Activated CD4-positive, alpha-beta T cell treated with anti-CD3 and anti-CD28 coated beads, Interleukin-2, amount 10 ng/mL, durations not matched to agents 7 days and 5 days (primary cell): Measurements from ENCODE around the gene FAM219A. TPM values are rescaled to one million over a fixed set of nuclear protein-coding genes. Genes with fewer than 3 reads are reported as not detected.
A peak's percentile ranks its signal among the peaks of the same experiment; 100 is the strongest.

Experiments
- CTCF ChIA-PET: fragments of 350-600 bp; sonication (Branson Sonifier 250); formaldehyde crosslinking; loops from one replicate; lab custom pipeline; 2021; ENCODE audit warnings: antibody characterized with exemption; lab: Charles Lee
- POLR2A ChIA-PET: fragments of 350-600 bp; sonication (Branson Sonifier 250); formaldehyde crosslinking; loops from one replicate; lab custom pipeline; 2021; ENCODE audit warnings: antibody characterized with exemption; lab: Charles Lee
- DNase-seq: peaks from one replicate; pipeline ENCODE4 v3.0.0-alpha.2; 2020
- H3K27ac Mint-ChIP-seq: one replicate; pipeline ENCODE4 v1.8.0; 2021; ENCODE audit warnings: mild to moderate bottlenecking, moderate library complexity, mixed read lengths
- H3K27me3 Mint-ChIP-seq: one replicate; pipeline ENCODE4 v1.8.0; 2021; ENCODE audit warnings: mixed read lengths
- H3K36me3 Mint-ChIP-seq: one replicate; pipeline ENCODE4 v1.8.0; 2021; ENCODE audit warnings: low read depth, mixed read lengths
- H3K4me1 Mint-ChIP-seq: one replicate; pipeline ENCODE4 v1.8.0; 2021; ENCODE audit warnings: mixed read lengths
- H3K4me3 Mint-ChIP-seq: one replicate; pipeline ENCODE4 v1.8.0; 2021; ENCODE audit warnings: mild to moderate bottlenecking, moderate library complexity, mixed read lengths
- H3K9me3 Mint-ChIP-seq: one replicate; pipeline ENCODE4 v1.8.0; 2021; ENCODE audit warnings: mixed read lengths
- total RNA-seq, 2 experiments: library from RNA; stranded (reverse); gene quantifications; one replicate each; pipeline ENCODE4 v1.2.3, GENCODE V29; 2021

FAM219A gene
- total RNA-seq, 2 experiments from 2014 or later, result 11.6 to 12.7 TPM

DNA sequence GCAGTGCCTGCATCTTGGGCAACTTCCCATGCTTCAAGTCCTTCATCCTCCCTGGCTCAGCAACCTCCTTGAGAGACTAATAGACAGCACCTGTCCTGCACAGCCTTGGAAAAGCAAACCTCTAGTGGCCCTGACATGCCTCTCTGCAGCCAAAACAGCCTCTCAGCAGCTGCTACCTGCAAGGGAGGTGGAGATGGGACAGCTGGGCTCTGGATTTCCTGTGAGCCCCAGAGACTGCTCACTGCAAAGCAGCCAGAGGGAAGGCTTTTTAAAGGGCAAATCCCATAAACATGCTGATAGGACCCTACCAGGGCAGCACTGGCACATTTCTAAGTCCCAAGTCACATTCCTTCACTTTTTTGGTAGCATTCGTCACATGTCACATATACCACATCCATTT, 50.2 kb downstream of the FAM219A start:
- H3K27me3 Mint-ChIP-seq, result no peaks in the 10 kb centered on the region
- H3K9me3 Mint-ChIP-seq, result no peaks in the 10 kb centered on the region
- CTCF ChIA-PET, result no interaction called here
- no peak overlapping the region for H3K4me3 Mint-ChIP-seq
- H3K27ac Mint-ChIP-seq, result no peak overlapping the region
- no peaks in the 10 kb centered on the region for H3K36me3 Mint-ChIP-seq
- POLR2A ChIA-PET, result no interaction called here
- no peaks in the 10 kb centered on the region for H3K4me1 Mint-ChIP-seq
- DNase-seq, result no peak

DNA sequence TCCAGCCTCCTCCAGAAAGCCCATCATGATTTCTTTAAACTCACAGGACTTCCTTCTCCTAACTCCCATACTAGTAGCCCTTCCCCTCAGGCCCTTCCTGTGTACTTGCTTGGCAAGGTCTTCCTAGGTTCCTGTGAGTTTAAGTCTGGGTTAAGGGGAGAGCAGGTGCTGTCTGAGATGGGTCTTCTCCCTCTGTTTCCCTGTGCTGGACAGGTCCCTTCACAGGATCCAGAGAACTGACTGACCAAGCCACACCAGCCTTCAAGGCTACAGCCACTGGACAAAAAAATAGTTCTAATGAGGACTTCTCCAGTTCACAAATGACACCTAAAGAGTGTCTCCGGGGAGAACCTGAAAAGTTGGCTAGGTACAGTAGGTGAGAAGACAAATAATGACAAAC, 52.2 kb downstream of the FAM219A start:
- H3K27me3 Mint-ChIP-seq, result no peaks in the 10 kb centered on the region
- ChIA-PET POLR2A (no interaction called here), CTCF (no interaction called here)
- DNase-seq, result no peak
- no peak overlapping the region for H3K27ac Mint-ChIP-seq
- H3K36me3 Mint-ChIP-seq, result no peaks in the 10 kb centered on the region
- no peak overlapping the region for H3K4me3 Mint-ChIP-seq
- H3K9me3 Mint-ChIP-seq, result no peaks in the 10 kb centered on the region
- H3K4me1 Mint-ChIP-seq, result no peaks in the 10 kb centered on the region

DNA sequence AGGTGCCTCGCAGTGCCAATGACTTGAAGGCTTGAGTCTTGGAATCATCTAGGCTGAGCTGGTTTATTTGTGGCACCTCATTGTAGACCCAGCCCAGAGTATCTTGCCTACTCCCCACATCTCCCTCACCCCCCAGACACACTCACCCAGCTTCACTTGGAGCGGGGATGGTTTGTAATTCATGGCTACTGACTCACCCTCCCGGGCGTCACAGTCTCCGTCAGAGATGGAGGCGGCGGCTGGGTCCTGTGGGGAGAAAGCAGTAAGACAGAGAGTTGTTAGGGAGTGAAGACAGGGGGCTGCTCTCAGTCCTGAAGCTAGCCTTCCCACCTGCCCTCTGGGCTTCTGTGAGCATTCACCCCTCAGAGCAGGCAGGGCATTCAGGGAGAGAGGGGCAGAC, 52.7 kb downstream of the FAM219A start:
- no peaks in the 10 kb centered on the region for H3K27me3 Mint-ChIP-seq
- H3K9me3 Mint-ChIP-seq, result no peaks in the 10 kb centered on the region
- no peaks in the 10 kb centered on the region for H3K36me3 Mint-ChIP-seq
- POLR2A ChIA-PET, result no interaction called here
- CTCF ChIA-PET, result no interaction called here
- no peak for DNase-seq
- no peaks in the 10 kb centered on the region for H3K4me1 Mint-ChIP-seq
- H3K27ac Mint-ChIP-seq, result no peak overlapping the region
- no peak overlapping the region for H3K4me3 Mint-ChIP-seq

DNA sequence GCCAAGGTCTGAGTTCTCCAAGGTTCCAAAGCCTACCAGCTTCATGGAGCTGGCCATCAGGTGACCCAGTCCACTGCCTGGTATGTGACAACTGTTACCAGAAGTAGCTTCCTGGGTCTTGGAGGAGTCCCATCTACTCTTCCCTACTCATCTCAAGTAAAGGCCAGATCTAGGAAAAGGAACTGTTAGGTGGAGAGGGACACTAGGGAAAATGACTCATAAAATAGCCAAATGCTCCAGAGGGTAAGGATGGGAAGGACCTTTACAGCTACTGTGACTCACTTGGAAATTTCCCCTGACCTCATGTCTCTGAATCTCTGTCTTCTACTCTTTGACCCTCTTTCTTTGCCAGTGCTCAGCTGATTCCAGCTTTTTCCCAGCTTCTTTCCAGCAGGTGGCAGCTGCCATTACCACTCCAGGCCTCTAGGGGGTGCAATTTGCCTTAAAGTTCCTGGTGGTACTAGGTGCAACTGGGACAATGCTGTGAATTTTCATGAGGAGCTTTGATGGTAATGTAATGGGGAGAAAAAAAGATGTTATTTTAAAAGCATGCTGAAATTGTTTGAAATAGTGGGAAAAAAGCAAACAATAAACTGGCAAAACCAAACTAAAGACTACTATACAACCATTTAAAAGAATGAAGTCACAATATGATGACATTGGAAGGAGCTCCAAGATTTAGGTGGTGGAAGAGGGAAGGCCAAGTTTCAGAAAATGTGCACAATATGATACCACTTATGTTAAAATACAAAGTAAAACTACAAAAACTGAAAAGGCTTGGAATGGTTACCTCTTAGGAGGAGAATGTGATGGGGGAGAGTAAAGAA, 54.6 kb downstream of the FAM219A start:
- H3K4me1 Mint-ChIP-seq, result no peaks in the 10 kb centered on the region
- DNase-seq, result peak; percentile 63
- H3K4me3 Mint-ChIP-seq, result no peak overlapping the region
- ChIA-PET CTCF (interaction anchor here (0.6 to 2.0 kb wide), 22 partner anchors 10 to 254 kb away, joined by 3 to 9 read pairs (median 3); no protein-coding TSS in a partner anchor), POLR2A (interaction anchor here (0.6 kb wide), 1 partner anchor 68 kb away, joined by 3 read pairs; no protein-coding TSS in a partner anchor)
- no peak overlapping the region for H3K27ac Mint-ChIP-seq
- H3K9me3 Mint-ChIP-seq, result no peaks in the 10 kb centered on the region
- H3K27me3 Mint-ChIP-seq, result no peaks in the 10 kb centered on the region
- H3K36me3 Mint-ChIP-seq, result no peaks in the 10 kb centered on the region

DNA sequence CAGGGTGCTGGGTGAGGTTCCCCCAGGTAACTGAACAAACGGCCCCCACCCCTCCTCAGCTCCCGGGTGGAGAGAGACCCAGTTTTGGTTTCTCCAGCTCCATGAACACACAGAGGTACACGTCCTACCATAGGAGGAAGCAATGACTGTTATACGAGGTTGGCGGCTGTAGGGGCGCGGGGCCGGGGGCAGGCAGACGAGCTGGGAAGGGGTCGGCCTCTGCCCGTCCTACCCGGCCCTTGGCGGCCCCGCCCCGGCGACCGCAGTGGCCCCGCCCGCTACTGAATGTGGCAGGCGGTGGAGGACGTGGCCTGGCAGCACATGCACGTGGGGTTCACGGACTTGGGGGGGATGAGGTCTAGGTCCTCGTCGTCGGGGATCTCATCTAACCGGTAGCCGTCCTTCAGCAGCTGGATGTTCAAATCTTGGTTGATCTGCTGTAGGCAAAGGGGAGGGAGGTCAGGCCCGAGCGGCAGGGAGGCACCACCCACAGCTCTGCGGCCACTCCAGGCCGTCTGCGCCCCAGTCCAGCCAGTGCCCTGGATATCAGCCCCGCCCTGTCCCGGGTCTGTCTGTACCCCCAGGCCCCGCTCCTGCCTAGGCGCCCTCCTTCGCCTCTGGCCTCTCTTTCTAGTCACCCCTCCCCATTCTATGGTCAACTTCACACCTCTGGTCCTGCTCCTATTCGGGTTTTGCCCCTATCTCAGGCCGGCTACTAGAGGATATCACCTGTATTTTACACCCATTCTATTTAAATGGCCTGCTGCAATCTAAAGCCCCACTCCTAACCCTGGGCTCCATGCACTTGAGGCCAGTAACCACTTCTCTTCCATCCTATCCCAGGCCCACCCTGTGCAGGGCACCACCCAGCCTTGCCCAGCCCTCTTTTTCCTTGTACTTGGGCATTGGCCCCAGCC, 57.4 kb downstream of the FAM219A start:
- Mint-ChIP-seq H3K4me1 (no peaks in the 10 kb centered on the region), H3K27ac (no peak overlapping the region), H3K36me3 (no peaks in the 10 kb centered on the region), H3K27me3 (no peaks in the 10 kb centered on the region), H3K9me3 (no peaks in the 10 kb centered on the region), H3K4me3 (no peak overlapping the region)
- ChIA-PET POLR2A (no interaction called here), CTCF (interaction anchor here (1.0 to 1.3 kb wide), 2 partner anchors 22 to 24 kb away, joined by 3 read pairs; partner anchors contain the start of gene MYORG)
- no peak for DNase-seq

DNA sequence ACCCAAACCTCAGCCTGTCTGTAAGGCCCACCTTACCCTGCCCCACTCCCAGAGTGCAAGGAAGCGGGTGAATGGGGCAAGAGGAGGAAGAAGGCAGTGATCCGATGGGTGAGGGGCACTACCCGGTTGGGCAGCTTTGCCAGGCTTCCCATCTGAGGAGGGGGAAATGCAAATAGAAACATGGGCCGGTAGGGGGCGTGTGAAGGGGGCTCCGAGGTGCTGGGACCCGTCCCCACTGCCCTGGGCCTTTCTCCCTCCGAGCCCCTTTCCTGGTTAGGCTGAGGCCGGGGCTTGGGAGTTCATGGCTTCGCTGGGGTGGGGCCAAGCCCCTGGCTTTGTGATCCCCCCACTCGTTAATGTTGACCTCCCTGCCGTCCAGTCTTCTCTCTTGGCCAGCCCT, 58.1 kb downstream of the FAM219A start:
- POLR2A ChIA-PET, result no interaction called here

DNA sequence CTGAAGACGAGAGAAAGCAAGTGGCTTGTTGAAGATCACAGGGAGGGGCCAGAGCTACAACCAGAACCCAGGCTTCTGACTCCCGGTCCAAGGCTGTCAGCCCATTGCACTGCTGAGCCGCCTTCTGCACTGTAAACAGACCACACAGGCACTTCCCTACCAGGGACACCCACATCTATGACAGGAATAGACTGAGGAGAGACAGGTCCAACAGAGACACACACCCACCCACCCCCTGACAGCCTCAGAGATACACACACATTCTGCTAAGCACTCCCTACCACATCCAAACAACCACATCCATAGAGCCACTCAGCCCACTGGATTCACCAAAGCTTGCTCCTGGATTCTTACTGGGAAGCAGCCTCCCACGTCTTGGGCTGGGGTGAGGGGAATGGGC, 58.6 kb downstream of the FAM219A start:
- Mint-ChIP-seq H3K4me3 (no peak overlapping the region), H3K27ac (no peak overlapping the region), H3K4me1 (no peaks in the 10 kb centered on the region), H3K27me3 (no peaks in the 10 kb centered on the region), H3K36me3 (no peaks in the 10 kb centered on the region), H3K9me3 (no peaks in the 10 kb centered on the region)
- DNase-seq, result no peak
- POLR2A ChIA-PET, result no interaction called here
- CTCF ChIA-PET, result interaction anchor here (1.0 kb wide), 2 partner anchors 21 to 23 kb away, joined by 3 read pairs; partner anchors contain the start of gene MYORG

More for the DNA sequence above, 58.1 kb downstream of the FAM219A start:
- no peak overlapping the region for H3K4me3 Mint-ChIP-seq
- CTCF ChIA-PET, result interaction anchor here (1.0 to 1.3 kb wide), 2 partner anchors 21 to 23 kb away, joined by 3 read pairs; partner anchors contain the start of gene MYORG
- H3K27ac Mint-ChIP-seq, result no peak overlapping the region
- no peaks in the 10 kb centered on the region for H3K9me3 Mint-ChIP-seq
- H3K27me3 Mint-ChIP-seq, result no peaks in the 10 kb centered on the region
- no peak for DNase-seq
- H3K4me1 Mint-ChIP-seq, result no peaks in the 10 kb centered on the region
- no peaks in the 10 kb centered on the region for H3K36me3 Mint-ChIP-seq

DNA sequence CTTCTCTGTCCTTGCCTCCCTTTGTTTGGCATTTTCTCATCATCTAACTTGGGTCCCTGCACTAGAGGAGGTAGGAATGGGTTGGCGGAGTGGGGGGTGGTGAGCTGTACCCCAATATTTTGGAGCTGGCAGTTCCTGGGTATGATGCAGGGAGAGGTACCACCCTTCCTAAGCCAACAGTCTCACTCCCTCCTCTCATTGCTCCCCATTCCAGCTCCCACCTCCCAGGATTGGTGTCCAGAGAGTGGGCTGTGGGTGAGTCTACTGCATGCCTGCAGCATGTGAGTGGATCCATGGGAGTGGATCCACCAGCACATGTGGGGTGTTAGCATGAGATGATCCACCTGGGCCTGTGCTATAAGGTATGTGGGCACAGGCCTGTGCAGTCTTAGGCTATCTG, 59.5 kb downstream of the FAM219A start:
- Mint-ChIP-seq H3K36me3 (no peaks in the 10 kb centered on the region), H3K27ac (no peak overlapping the region), H3K27me3 (peaks cover 1% of the 10 kb centered on the region), H3K9me3 (no peaks in the 10 kb centered on the region), H3K4me3 (no peak overlapping the region), H3K4me1 (no peaks in the 10 kb centered on the region)
- no peak for DNase-seq
- ChIA-PET CTCF (interaction anchor here (1.0 kb wide), 1 partner anchor 20 kb away, joined by 3 read pairs; no protein-coding TSS in a partner anchor), POLR2A (no interaction called here)

DNA sequence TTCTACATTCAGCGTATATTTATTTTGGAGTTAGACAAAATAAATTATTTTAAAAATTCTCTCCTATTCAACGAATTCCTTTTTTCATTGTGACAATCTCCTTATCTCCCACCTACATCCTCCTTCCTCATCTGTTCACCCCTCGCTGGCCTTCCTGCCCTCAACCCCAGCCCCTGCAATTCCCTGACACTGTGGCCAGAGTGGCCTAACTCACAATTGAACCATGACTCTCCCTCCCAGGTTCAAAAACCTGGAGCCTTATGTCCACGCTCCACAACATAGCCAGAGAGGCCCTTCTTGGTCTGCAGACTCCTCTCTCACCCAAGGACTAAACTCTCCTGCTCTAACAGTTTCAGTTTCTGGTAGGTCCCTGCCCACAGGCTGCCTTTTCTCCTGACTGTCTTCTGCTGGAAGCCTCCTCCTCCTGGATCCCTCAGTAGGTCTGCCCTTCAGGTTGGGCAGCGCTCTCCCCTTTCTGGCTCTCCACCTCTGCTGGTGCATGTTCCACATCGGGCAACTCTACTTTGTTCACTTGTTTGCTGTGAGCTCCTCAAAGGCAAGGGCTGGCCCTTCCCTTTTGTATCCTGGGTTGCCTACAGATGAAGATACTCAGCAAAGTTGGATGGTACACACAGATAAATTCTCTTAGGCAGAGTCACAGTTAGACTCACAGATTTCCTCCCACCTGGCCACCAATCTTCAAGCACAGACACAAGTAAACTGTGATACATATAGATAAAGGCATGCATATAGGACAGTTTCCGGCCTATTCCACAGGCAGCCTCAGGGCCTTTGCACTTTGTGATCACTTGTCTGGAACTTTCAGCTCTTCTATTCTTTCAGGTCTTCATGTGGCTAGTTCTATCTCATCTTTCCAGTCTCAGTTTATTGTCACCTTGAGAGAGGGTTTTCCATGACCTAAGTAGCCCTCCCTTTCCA, 61.8 kb downstream of the FAM219A start:
- Mint-ChIP-seq H3K9me3 (no peaks in the 10 kb centered on the region), H3K36me3 (no peaks in the 10 kb centered on the region), H3K27me3 (peaks cover 15% of the 10 kb centered on the region), H3K4me3 (no peak overlapping the region), H3K4me1 (no peaks in the 10 kb centered on the region), H3K27ac (no peak overlapping the region)
- ChIA-PET CTCF (no interaction called here), POLR2A (no interaction called here)
- DNase-seq, result peak; percentile 6

DNA sequence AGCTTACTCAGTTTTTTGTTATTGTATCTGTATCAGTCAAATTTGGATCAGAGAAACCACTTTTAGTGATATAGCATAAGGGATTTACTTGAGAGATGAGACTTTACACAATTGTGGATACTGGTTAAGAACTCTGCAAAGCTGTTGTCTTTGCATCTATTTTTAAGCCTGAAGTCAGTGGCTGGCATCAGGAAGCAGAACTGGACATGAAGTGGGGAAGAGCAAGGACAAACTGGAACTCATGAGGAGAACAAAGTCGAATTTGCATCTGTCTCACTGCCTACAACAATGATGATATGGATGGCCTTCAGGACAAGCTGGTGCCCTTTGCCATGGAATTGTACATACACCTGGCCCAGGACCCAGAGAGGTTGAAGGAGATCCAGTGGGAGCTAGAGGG, 65.9 kb downstream of the FAM219A start:
- CTCF ChIA-PET, result interaction anchor here (1.5 kb wide), 1 partner anchor 12 kb away, joined by 9 read pairs; no protein-coding TSS in a partner anchor
- Mint-ChIP-seq H3K27me3 (peaks cover 21% of the 10 kb centered on the region), H3K36me3 (no peaks in the 10 kb centered on the region), H3K4me1 (no peaks in the 10 kb centered on the region), H3K9me3 (no peaks in the 10 kb centered on the region), H3K4me3 (no peak overlapping the region), H3K27ac (no peak overlapping the region)
- POLR2A ChIA-PET, result no interaction called here
- no peak for DNase-seq

DNA sequence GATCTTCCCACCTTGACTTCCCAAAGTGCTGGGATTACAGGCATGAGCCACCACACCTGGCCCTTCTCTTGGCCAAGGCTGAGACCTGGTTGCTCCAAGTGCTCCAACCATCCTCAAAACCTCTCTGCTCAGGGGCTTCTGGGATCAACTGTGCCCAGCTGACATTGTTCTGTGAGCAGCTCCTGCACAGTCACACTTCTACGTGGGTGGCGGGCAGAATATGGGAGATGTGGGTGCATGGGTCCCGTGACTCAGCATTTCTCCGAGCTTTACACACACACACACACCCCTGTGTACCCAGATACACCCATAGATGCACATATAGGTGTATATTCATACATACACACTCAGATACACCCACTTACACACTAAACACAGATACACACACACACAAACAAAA, 71.1 kb downstream of the FAM219A start:
- H3K27ac Mint-ChIP-seq, result no peak overlapping the region

DNA sequence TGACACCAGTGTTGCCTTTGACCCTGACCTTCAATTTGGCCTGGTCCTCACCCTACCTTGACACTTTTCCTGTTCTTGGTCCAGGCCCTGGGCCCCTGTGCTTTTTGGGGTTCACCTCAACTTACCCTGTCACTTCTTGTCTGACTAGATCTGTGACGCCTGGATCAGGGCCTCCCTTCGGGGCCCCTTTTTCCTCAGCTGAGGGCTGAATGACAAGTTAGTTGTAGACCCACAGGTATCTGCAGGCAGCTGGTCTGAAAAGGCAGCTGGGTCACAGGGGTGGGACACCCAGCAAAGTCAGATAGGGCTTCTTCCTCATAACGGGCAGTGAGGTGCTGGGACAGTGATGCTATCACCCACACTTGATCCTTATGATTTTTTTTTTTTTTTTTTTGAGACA, 71.7 kb downstream of the FAM219A start:
- H3K9me3 Mint-ChIP-seq, result no peaks in the 10 kb centered on the region
- H3K36me3 Mint-ChIP-seq, result no peaks in the 10 kb centered on the region
- peak; percentile 3 for DNase-seq
- peaks cover 13% of the 10 kb centered on the region for H3K27me3 Mint-ChIP-seq
- H3K27ac Mint-ChIP-seq, result no peak overlapping the region
- CTCF ChIA-PET, result interaction anchor here (0.6 to 0.9 kb wide), 2 partner anchors 9 to 775 kb away, joined by 3 to 4 read pairs; no protein-coding TSS in a partner anchor
- no peak overlapping the region for H3K4me3 Mint-ChIP-seq
- no peaks in the 10 kb centered on the region for H3K4me1 Mint-ChIP-seq
- POLR2A ChIA-PET, result no interaction called here

More for the DNA sequence above, 71.1 kb downstream of the FAM219A start:
- no peak overlapping the region for H3K4me3 Mint-ChIP-seq
- H3K9me3 Mint-ChIP-seq, result no peaks in the 10 kb centered on the region
- DNase-seq, result peak; percentile 1
- H3K36me3 Mint-ChIP-seq, result no peaks in the 10 kb centered on the region
- no peaks in the 10 kb centered on the region for H3K4me1 Mint-ChIP-seq
- CTCF ChIA-PET, result interaction anchor here (1.6 to 2.4 kb wide), 2 partner anchors 8 to 10 kb away, joined by 3 to 7 read pairs; partner anchors contain the start of gene MYORG
- H3K27me3 Mint-ChIP-seq, result peaks cover 16% of the 10 kb centered on the region
- POLR2A ChIA-PET, result no interaction called here
